ENCODE measurements around the gene NODAL.

NODAL gene

GRCh38 chr10:70441895-70442309 lies 421 bp upstream of the NODAL start:
- Histone ChIP-seq H3K4me3 (ENCODE audit: low read length) (no peak overlapping the region), H3F3A (ENCODE audit: control insufficient read depth, insufficient read depth) (no peaks in the 10 kb centered on the region), H3K27me3 (ENCODE audit: control insufficient read depth, low read length) (peaks cover 16% of the 10 kb centered on the region; the same call in 1 of the 2 replicates), H4K20me1 (ENCODE audit: control insufficient read depth, insufficient read depth, low read depth, low read length) (no peaks in the 10 kb centered on the region), H3K4me1 (ENCODE audit: control insufficient read depth, low read length) (no peaks in the 10 kb centered on the region), H3K79me2 (ENCODE audit: control insufficient read depth, low read length) (no peaks in the 10 kb centered on the region), H3K36me3 (ENCODE audit: control insufficient read depth, low read length) (no peaks in the 10 kb centered on the region), H3K9me3 (ENCODE audit: control insufficient read depth, insufficient read depth, low read length) (no peaks in the 10 kb centered on the region), H3K4me2 (ENCODE audit: low read length) (no peak overlapping the region), H3K27ac (ENCODE audit: low read depth, low read length) (no peak overlapping the region), H3K9me2 (replicated peaks; ENCODE audit: control insufficient read depth, low read length) (no peaks in the 10 kb centered on the region)
- TF ChIP-seq CTCF (IDR thresholded peaks at IDR 0.05; ENCODE audit: low read depth, low read length, poor library complexity, severe bottlenecking) (no peak), EZH2phosphoT487 (IDR thresholded peaks at IDR 0.05; ENCODE audit: borderline replicate concordance, low read length) (no peak)

GRCh38 chr10:70440296-70441160 lies 953 bp downstream of the NODAL start:
- Histone ChIP-seq H3K4me3 (ENCODE audit: low read length) (no peak overlapping the region), H3K4me1 (ENCODE audit: control insufficient read depth, low read length) (no peaks in the 10 kb centered on the region), H3K4me2 (ENCODE audit: low read length) (no peak overlapping the region), H3K9me2 (replicated peaks; ENCODE audit: control insufficient read depth, low read length) (no peaks in the 10 kb centered on the region), H3F3A (ENCODE audit: control insufficient read depth, insufficient read depth) (no peaks in the 10 kb centered on the region), H3K79me2 (ENCODE audit: control insufficient read depth, low read length) (no peaks in the 10 kb centered on the region), H3K27ac (ENCODE audit: low read depth, low read length) (no peak overlapping the region), H4K20me1 (ENCODE audit: control insufficient read depth, insufficient read depth, low read depth, low read length) (no peaks in the 10 kb centered on the region), H3K36me3 (ENCODE audit: control insufficient read depth, low read length) (no peaks in the 10 kb centered on the region), H3K27me3 (ENCODE audit: control insufficient read depth, low read length) (peaks cover 16% of the 10 kb centered on the region; the same call in 1 of the 2 replicates), H3K9me3 (ENCODE audit: control insufficient read depth, insufficient read depth, low read length) (no peaks in the 10 kb centered on the region)
- TF ChIP-seq CTCF (IDR thresholded peaks at IDR 0.05; ENCODE audit: low read depth, low read length, poor library complexity, severe bottlenecking) (no peak), EZH2phosphoT487 (IDR thresholded peaks at IDR 0.05; ENCODE audit: borderline replicate concordance, low read length) (no peak)

- H4K20me1 ChIP-seq (ENCODE audit: control insufficient read depth, insufficient read depth, low read depth, low read length): no peaks in the 10 kb centered on the region
- H3F3A ChIP-seq (ENCODE audit: control insufficient read depth, insufficient read depth): no peaks in the 10 kb centered on the region
- no peak overlapping the region for H3K4me3 ChIP-seq (ENCODE audit: low read length)
- no peak overlapping the region for H3K4me2 ChIP-seq (ENCODE audit: low read length)
- 0 out of 2 replicates have a peak, but pooled peaks cover 9% of the 10 kb centered on the region for H3K27me3 ChIP-seq (ENCODE audit: control insufficient read depth, low read length)
- H3K9me3 ChIP-seq (ENCODE audit: control insufficient read depth, insufficient read depth, low read length): no peaks in the 10 kb centered on the region
- TF ChIP-seq EZH2phosphoT487 (IDR thresholded peaks at IDR 0.05; ENCODE audit: borderline replicate concordance, low read length): no peak
- no peak for TF ChIP-seq CTCF (IDR thresholded peaks at IDR 0.05; ENCODE audit: low read depth, low read length, poor library complexity, severe bottlenecking)
- H3K36me3 ChIP-seq (ENCODE audit: control insufficient read depth, low read length): no peaks in the 10 kb centered on the region
- H3K4me1 ChIP-seq (ENCODE audit: control insufficient read depth, low read length): no peaks in the 10 kb centered on the region
- H3K9me2 ChIP-seq (replicated peaks; ENCODE audit: control insufficient read depth, low read length): no peaks in the 10 kb centered on the region
- no peak overlapping the region for H3K27ac ChIP-seq (ENCODE audit: low read depth, low read length)
- no peaks in the 10 kb centered on the region for H3K79me2 ChIP-seq (ENCODE audit: control insufficient read depth, low read length)
These were observed 3.8 kb downstream of the NODAL start for GRCh38 chr10:70437721-70438120.

All from DOHH2 (cell line).